Measurements from ENCODE around the gene RAB33A.

DNA sequence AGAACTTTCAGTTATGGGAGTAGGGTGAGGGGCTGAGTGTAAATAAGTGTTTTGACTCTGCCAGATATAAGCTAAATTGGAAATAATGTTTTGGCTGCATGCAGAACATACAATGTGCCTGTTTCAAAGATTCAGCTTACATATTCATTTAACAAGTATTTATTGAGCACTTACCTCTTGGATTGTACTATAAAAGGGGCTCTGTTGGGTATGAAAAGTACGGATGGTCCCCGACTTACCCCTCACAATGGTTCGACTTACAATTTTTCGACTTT, 5.3 kb upstream of the RAB33A start:
- TF ChIP-seq, protein P1, sequence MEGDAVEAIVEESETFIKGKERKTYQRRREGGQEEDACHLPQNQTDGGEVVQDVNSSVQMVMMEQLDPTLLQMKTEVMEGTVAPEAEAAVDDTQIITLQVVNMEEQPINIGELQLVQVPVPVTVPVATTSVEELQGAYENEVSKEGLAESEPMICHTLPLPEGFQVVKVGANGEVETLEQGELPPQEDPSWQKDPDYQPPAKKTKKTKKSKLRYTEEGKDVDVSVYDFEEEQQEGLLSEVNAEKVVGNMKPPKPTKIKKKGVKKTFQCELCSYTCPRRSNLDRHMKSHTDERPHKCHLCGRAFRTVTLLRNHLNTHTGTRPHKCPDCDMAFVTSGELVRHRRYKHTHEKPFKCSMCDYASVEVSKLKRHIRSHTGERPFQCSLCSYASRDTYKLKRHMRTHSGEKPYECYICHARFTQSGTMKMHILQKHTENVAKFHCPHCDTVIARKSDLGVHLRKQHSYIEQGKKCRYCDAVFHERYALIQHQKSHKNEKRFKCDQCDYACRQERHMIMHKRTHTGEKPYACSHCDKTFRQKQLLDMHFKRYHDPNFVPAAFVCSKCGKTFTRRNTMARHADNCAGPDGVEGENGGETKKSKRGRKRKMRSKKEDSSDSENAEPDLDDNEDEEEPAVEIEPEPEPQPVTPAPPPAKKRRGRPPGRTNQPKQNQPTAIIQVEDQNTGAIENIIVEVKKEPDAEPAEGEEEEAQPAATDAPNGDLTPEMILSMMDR (IDR thresholded peaks at IDR 0.05), result no peak
- no peak for TF ChIP-seq POLR2A (IDR thresholded peaks at IDR 0.05)

Measured in esophagus squamous epithelium (tissue), 4 donors.